GM12878 (cell line): Measurements from ENCODE around the gene TLR9. TPM values are rescaled to one million over a fixed set of nuclear protein-coding genes. Genes with fewer than 3 reads are reported as not detected.

Experiments
- ATAC-seq: fragments of 200-7000 bp; cut with Tn5 transposase; 3 replicates; pipeline ENCODE4 v1.9.1; 2020; ENCODE audit warnings: mild to moderate bottlenecking, moderate library complexity
- BruUV-seq: library from RNA; stranded (reverse); fragments of 400-500 nt; replicated peaks from 2 replicates; lab custom pipeline; 2021; lab: Mats Ljungman, UMichigan
- CTCF ChIA-PET: fragments of 300-600 bp; sonication (Branson Sonifier 250); formaldehyde crosslinking; extraction: SDS; loops from one replicate; lab custom pipeline; 2021; ENCODE audit warnings: inconsistent platforms; lab: Yijun Ruan, JAX
- POLR2A ChIA-PET: fragments of 350-600 bp; formaldehyde crosslinking; extraction: SDS; loops from one replicate; lab custom pipeline; 2021; ENCODE audit warnings: inconsistent platforms; lab: Charles Lee
- RAD21 ChIA-PET: fragments of 300-600 bp; sonication (Branson Sonifier 250); formaldehyde crosslinking; loops from one replicate; lab custom pipeline; 2023; ENCODE audit warnings: antibody characterized with exemption; ENCODE audit not compliant: unreplicated experiment; lab: Charles Lee
- SMC1A ChIA-PET: fragments of 300-600 bp; sonication (Branson Sonifier 250); formaldehyde crosslinking; loops from one replicate; lab custom pipeline; 2023; ENCODE audit not compliant: unreplicated experiment, uncharacterized antibody; lab: Charles Lee
- DNase-seq: peaks from one replicate; pipeline ENCODE4 v3.0.0-alpha.2; 2011; ENCODE audit warnings: low read depth, low spot score
- FAIRE-seq: peaks from 3 replicates; lab custom pipeline; 2011; peaks lifted over from hg19 to GRCh38; lab: Jason Lieb, UNC
- H2AFZ ChIP-seq: 2 replicates; pipeline ENCODE4 v1.6.0; 2011; ENCODE audit warnings: low read depth, low read length, control low read depth; ENCODE audit not compliant: control insufficient read depth
- H3K27ac ChIP-seq: 2 replicates; pipeline ENCODE4 v1.5.1; 2011; ENCODE audit warnings: control low read depth; ENCODE audit not compliant: control insufficient read depth, insufficient read depth
- H3K27me3 ChIP-seq, 2 experiments: replicated peaks in 1 of 2; 2 replicates each; pipeline versions ENCODE4 v1.6.0 to v1.6.1; 2011; ENCODE audit warnings: low read length in 1 of 2; ENCODE audit not compliant: control insufficient read depth in 2 of 2, insufficient read depth in 2 of 2
- H3K36me3 ChIP-seq, 2 experiments: 2 replicates each; pipeline ENCODE4 v1.5.1; 2011; ENCODE audit warnings: low read length in 1 of 2; ENCODE audit not compliant: control insufficient read depth in 2 of 2, insufficient read depth in 2 of 2
- H3K4me1 ChIP-seq: 2 replicates; pipeline ENCODE4 v1.6.1; 2011; ENCODE audit warnings: mild to moderate bottlenecking, low read length, moderate library complexity, mixed read lengths; ENCODE audit not compliant: control insufficient read depth, insufficient read depth
- H3K4me2 ChIP-seq: 2 replicates; pipeline ENCODE4 v1.6.0; 2011; ENCODE audit warnings: control low read depth; ENCODE audit not compliant: control insufficient read depth, insufficient read depth
- H3K4me3 ChIP-seq: fragments of 200-600 bp; sonication (generic); 2 replicates; pipeline ENCODE4 v1.5.1; 2016
- H3K79me2 ChIP-seq: 2 replicates; pipeline ENCODE4 v1.6.0; 2011; ENCODE audit warnings: low read length; ENCODE audit not compliant: control insufficient read depth, insufficient read depth
- H3K9ac ChIP-seq: 2 replicates; pipeline ENCODE4 v1.8.0; 2011; ENCODE audit warnings: low read length, control low read depth, mixed read lengths; ENCODE audit not compliant: control insufficient read depth, insufficient read depth
- H3K9me3 ChIP-seq: replicated peaks from 3 replicates; pipeline ENCODE4 v1.5.1; 2011; ENCODE audit warnings: mild to moderate bottlenecking, low read length; ENCODE audit not compliant: control insufficient read depth, insufficient read depth
- H4K20me1 ChIP-seq: 2 replicates; pipeline ENCODE4 v1.6.0; 2011; ENCODE audit not compliant: control insufficient read depth, insufficient read depth
- BCL11A ChIP-seq: IDR thresholded peaks from 2 replicates; pipeline ENCODE4 v1.6.1; 2011; ENCODE audit warnings: low read depth, low read length
- CBX3 ChIP-seq: fragments of 200-600 bp; sonication (generic); IDR thresholded peaks from 2 replicates; pipeline ENCODE4 v1.6.1; 2016; ENCODE audit warnings: low read depth, borderline replicate concordance
- JUND ChIP-seq: IDR thresholded peaks from 2 replicates; pipeline ENCODE4 v1.6.1; 2012; ENCODE audit warnings: low read depth, mild to moderate bottlenecking, low read length, improper control_type of control experiment, moderate library complexity
- MTA2 ChIP-seq: fragments of 450-650 bp; IDR thresholded peaks from 2 replicates; pipeline ENCODE4 v1.6.1; 2016; ENCODE audit warnings: low read depth, mild to moderate bottlenecking, moderate library complexity
- NFIC ChIP-seq: IDR thresholded peaks from 2 replicates; pipeline ENCODE4 v1.6.1; 2012; ENCODE audit warnings: low read depth, mild to moderate bottlenecking, inconsistent platforms, low read length, moderate library complexity
- NR2C2 ChIP-seq: IDR thresholded peaks from 2 replicates; pipeline ENCODE4 v1.6.1; 2011; ENCODE audit warnings: borderline replicate concordance, low read depth; ENCODE audit not compliant: control insufficient read depth, insufficient read length
- PAX5 ChIP-seq: IDR thresholded peaks from 2 replicates; pipeline ENCODE4 v1.6.1; 2011; ENCODE audit warnings: low read depth, low read length, borderline replicate concordance
- POLR2AphosphoS2 ChIP-seq: IDR thresholded peaks from 2 replicates; pipeline ENCODE4 v1.6.1; 2011; ENCODE audit warnings: low read depth, mild to moderate bottlenecking, low read length, improper control_type of control experiment, moderate library complexity
- RCOR1 ChIP-seq: conservative IDR thresholded peaks from 2 replicates; pipeline ENCODE4 v1.6.1; 2012; ENCODE audit warnings: low read depth, low read length, improper control_type of control experiment
- WGBS: methylation state at CpG from one replicate; pipeline ENCODE4 v1.1.6; 2016; ENCODE audit warnings: low lambda C conversion rate; ENCODE audit not compliant: insufficient replicate concordance, insufficient coverage; ENCODE audit errors: missing lambda C conversion rate; 5-methylcytosine and 5-hydroxymethylcytosine counted together
- in situ Hi-C: fragments of 300-500 bp; cut with MboI; formaldehyde crosslinking; loops from 9 replicates; pipeline ENCODE4 v1.14.3; 2018; ENCODE audit warnings: mixed read lengths
- intact Hi-C: fragments of 100-400 bp; cut with micrococcal nuclease; formaldehyde crosslinking; loops from one replicate; pipeline ENCODE4 v1.14.2; 2022; ENCODE audit not compliant: unreplicated experiment
- polyA plus RNA-seq, 11 experiments: library from polyadenylated mRNA; depleted of rRNA in 4 of 11; unstranded in 6 of 11; stranded (reverse) in 5 of 11; fragments of >200 nt; fragmentation: Nextera tagmentation in 4 of 11; fragmentation: Illumina TruSeq in 1 of 11; extraction: Ambion mirVana in 4 of 11; extraction: Trizol in 1 of 11; gene quantifications; 1 replicate in 1 of 11; 2 replicates in 10 of 11; pipeline versions ENCODE4 v1.2.1 to v1.2.3, GENCODE V29; 2011 to 2016; ENCODE audit warnings: inconsistent platforms in 2 of 11, missing spikeins in 2 of 11, low read depth in 1 of 11
- total RNA-seq, 4 experiments: library from RNA; depleted of rRNA in 3 of 4; stranded (reverse); fragments of >200 nt in 3 of 4; fragmentation: Illumina TruSeq in 1 of 4; extraction: Trizol in 1 of 4; gene quantifications; 2 replicates each; pipeline versions ENCODE4 v1.2.1 to v1.2.3, GENCODE V29; 2013 to 2021
- TF ChIP-seq, protein P1 (sequence below): IDR thresholded peaks from 2 replicates; pipeline ENCODE4 v1.6.1; 2011; ENCODE audit warnings: low read depth, low read length, improper control_type of control experiment, borderline replicate concordance
- TF ChIP-seq, protein P2 (sequence below): IDR thresholded peaks from 2 replicates; pipeline ENCODE4 v1.6.1; 2011; ENCODE audit warnings: mild to moderate bottlenecking, low read depth, low read length, moderate library complexity; ENCODE audit not compliant: insufficient replicate concordance

The TLR9 gene
- total and polyA plus RNA-seq, 10 of the 15 experiments (the other 5 are each of a cell fraction or from before 2014, with no cell fraction given): 0.10 to 4.8 (median 0.53) TPM; not detected in 1

DNA sequence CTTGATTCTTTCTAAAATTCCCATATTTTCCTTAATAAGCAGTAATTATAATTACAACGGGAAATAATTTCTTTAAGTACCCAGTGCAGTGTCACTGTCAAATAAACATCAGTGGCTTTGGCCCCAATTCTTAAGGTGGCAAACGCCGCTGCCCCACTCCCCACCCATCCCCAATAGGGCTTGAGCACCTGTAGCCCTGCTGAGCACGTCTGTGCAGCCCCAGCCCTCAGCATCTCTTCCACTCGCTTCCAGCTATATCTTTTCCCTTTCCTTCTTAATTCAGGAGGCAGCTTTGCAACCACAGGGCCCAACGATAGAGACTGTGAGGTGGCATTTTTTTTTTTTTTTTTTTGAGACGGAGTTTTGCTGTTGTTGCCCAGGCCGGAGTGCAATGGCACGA, 29.2 kb upstream of the TLR9 start:
- intact Hi-C loops (no loop called here), in situ Hi-C loops (no loop called here)
- TF ChIP-seq CBX3: no peak
- TF ChIP-seq POLR2AphosphoS2: peak; percentile 46; the same call in 1 of the 2 replicates
- ATAC-seq (no peak), FAIRE-seq (no peak), DNase-seq (no peak)
- ChIA-PET POLR2A (interaction anchor here (0.7 to 7.8 kb wide), 5 partner anchors 13 to 1350 kb away, joined by 3 to 60 read pairs (median 8); partner anchors contain the start of genes TWF2 and WDR82), CTCF (interaction anchor here (1.1 to 3.7 kb wide), 4 partner anchors 8 to 85 kb away, joined by 3 to 20 read pairs (median 12); partner anchors contain the start of gene WDR82), SMC1A (interaction anchor here (1.0 to 3.5 kb wide), 4 partner anchors 12 to 52 kb away, joined by 3 to 30 read pairs (median 20); partner anchors contain the start of gene WDR82), RAD21 (interaction anchor here (0.7 kb wide), 1 partner anchor 19 kb away, joined by 3 read pairs; no protein-coding TSS in a partner anchor)
- Histone ChIP-seq H3K27ac (no peak overlapping the region), H3K27me3 (no peaks in the 10 kb centered on the region), H3K36me3 (peaks cover 40 to 49% of the 10 kb centered on the region in 2 experiments), H3K9me3 (no peaks in the 10 kb centered on the region), H4K20me1 (no peaks in the 10 kb centered on the region), H3K4me3 (no peak overlapping the region), H3K9ac (no peak overlapping the region), H3K4me2 (no peak overlapping the region), H3K4me1 (peaks cover 18% of the 10 kb centered on the region), H2AFZ (no peak overlapping the region), H3K79me2 (peaks cover 4% of the 10 kb centered on the region)
- BruUV-seq: no TSS peak
- WGBS: 93% methylated on average over 8 of the region's 9 CpGs

DNA sequence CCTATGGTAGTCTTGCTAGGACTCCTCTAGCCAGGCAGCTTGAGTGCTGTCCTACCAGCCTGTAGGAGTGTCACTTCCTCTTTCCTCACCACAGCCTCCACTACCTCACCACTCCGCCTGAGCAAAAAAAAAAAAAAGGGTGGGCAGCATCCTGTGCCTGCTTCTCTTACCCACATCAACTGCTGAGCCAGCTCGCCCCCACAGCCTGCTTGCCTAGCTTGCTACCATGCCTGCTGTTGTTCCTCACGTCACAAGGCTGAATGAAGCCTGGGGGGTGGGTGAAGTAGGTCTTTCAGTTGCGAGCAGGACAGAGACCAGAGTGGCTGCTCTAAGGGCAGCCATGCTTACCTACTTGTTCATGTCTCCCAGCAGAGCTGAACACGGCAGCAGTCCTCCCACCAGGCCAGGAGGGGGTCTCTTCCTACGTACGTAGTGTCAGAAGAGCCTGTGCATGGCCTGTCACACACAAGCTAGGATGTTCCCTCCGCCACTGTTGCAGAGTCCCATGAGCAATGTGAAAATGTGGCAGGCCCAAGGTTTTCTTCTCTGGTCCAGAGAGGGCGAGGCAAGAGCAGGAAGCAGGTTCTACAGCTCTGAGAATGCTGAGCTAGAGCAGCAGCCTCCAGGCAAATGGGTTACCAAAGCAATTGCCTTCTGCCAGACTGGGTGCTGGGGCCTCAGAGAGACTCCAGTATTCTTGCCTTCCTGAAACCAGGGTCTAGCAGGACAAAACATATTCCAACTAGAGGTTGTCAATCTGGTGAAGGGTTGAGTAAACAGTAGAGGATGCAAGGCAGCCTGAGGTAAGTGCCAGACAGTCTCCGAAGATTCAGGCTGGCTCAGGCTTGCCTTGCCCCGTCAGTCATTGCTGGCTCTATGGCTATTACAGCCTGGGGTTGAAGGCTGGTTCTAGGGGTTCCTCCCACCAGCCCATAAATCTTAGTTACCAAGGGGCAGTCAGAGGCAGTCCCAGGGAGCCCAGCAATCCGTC, 28.2 kb upstream of the TLR9 start:
- FAIRE-seq (peak; percentile 97), DNase-seq (peak; percentile 85), ATAC-seq (peak; percentile 98)
- intact Hi-C loops (no loop called here), in situ Hi-C loops (no loop called here)
- Histone ChIP-seq H3K4me1 (peaks cover 18% of the 10 kb centered on the region), H3K4me3 (no peak overlapping the region), H3K4me2 (peak overlapping the region; percentile 79), H3K9ac (peak overlapping the region; percentile 22), H3K27ac (peak overlapping the region; percentile 88), H2AFZ (no peak overlapping the region; the same call in 1 of the 2 replicates), H3K79me2 (peaks cover 4% of the 10 kb centered on the region), H3K36me3 (peaks cover 40 to 48% of the 10 kb centered on the region in 2 experiments), H3K27me3 (no peaks in the 10 kb centered on the region), H4K20me1 (no peaks in the 10 kb centered on the region), H3K9me3 (no peaks in the 10 kb centered on the region)
- POLR2A ChIA-PET: interaction anchor here (0.6 to 7.8 kb wide), 14 partner anchors 9 to 696 kb away, joined by 3 to 60 read pairs (median 4); partner anchors contain the start of genes TLR9, TWF2 and WDR82
- RAD21 ChIA-PET: interaction anchor here (0.7 to 2.2 kb wide), 13 partner anchors 10 to 271 kb away, joined by 3 to 20 read pairs (median 7); partner anchors contain the start of genes GLYCTK, TLR9, TWF2 and WDR82
- CTCF ChIA-PET: interaction anchor here (0.7 to 3.7 kb wide), 17 partner anchors 9 to 639 kb away, joined by 3 to 20 read pairs (median 5); partner anchors contain the start of genes PPM1M, TLR9 and WDR82
- SMC1A ChIA-PET: interaction anchor here (0.6 to 3.5 kb wide), 16 partner anchors 10 to 99 kb away, joined by 3 to 30 read pairs (median 6); partner anchors contain the start of genes POC1A, TLR9, TWF2 and WDR82
- BruUV-seq: no TSS peak
- WGBS: 22% methylated on average over 12 of the region's 12 CpGs
- TF ChIP-seq JUND (0 out of 2 replicates have a peak, but pooled peaks have one; percentile 22), NFIC (peak; percentile 70; the same call in 1 of the 2 replicates), RCOR1 (no peak), PAX5 (peak; percentile 52; the same call in 1 of the 2 replicates), MTA2 (peak; percentile 75; the same call in 1 of the 2 replicates), NR2C2 (no peak), BCL11A (peak; percentile 61; the same call in 1 of the 2 replicates)
- TF ChIP-seq, protein P1, sequence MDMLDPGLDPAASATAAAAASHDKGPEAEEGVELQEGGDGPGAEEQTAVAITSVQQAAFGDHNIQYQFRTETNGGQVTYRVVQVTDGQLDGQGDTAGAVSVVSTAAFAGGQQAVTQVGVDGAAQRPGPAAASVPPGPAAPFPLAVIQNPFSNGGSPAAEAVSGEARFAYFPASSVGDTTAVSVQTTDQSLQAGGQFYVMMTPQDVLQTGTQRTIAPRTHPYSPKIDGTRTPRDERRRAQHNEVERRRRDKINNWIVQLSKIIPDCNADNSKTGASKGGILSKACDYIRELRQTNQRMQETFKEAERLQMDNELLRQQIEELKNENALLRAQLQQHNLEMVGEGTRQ: no peak
- TF ChIP-seq, protein P2, sequence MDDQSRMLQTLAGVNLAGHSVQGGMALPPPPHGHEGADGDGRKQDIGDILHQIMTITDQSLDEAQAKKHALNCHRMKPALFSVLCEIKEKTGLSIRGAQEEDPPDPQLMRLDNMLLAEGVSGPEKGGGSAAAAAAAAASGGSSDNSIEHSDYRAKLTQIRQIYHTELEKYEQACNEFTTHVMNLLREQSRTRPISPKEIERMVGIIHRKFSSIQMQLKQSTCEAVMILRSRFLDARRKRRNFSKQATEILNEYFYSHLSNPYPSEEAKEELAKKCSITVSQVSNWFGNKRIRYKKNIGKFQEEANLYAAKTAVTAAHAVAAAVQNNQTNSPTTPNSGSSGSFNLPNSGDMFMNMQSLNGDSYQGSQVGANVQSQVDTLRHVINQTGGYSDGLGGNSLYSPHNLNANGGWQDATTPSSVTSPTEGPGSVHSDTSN: no peak
